Left colon (tissue), 2 donors: ENCODE results near the gene OR8J1. TPM values are rescaled to one million over a fixed set of nuclear protein-coding genes. Genes with fewer than 3 reads are reported as not detected.
"Not testable (repeated sequence)": the region's sequence is repeated elsewhere in the genome, so short reads cannot be mapped to it uniquely, and the experiment has no call there.

ENCODE experiments used
- ATAC-seq: fragments of 200-7000 bp; cut with Tn5 transposase; one replicate; pipeline ENCODE4 v1.9.1; 2020; ENCODE audit warnings: mild to moderate bottlenecking, moderate library complexity
- DNase-seq, 2 donors: peaks; one replicate each; pipeline ENCODE4 v3.0.0-alpha.2; 2020
- intact Hi-C, 2 donors: fragments of 100-400 bp; cut with DNase I in 1 of 2; cut with micrococcal nuclease in 1 of 2; formaldehyde crosslinking; loops; one replicate each; pipeline versions ENCODE4 v1.11.2 to v1.14.0; 2022; cut with DNase I, micrococcal nuclease
- long read RNA-seq: library from polyadenylated mRNA; unstranded; transcript quantifications from one replicate; pipeline ENCODE4 v2.0.0, GENCODE V29; 2021
- total RNA-seq, 2 donors: library from RNA; stranded (reverse); fragmentation: NEBNext Ultra II Directional; extraction: Animal tissue kit (Norgen Biotek cat#: 25700); gene quantifications; one replicate each; pipeline ENCODE4 v1.2.1, GENCODE V29; 2021
- donor health status: DM: no; HTN: no; CAD: no.
- donor health status: DM: yes; HTN: yes; CAD: no.

OR8J1 gene, protein sequence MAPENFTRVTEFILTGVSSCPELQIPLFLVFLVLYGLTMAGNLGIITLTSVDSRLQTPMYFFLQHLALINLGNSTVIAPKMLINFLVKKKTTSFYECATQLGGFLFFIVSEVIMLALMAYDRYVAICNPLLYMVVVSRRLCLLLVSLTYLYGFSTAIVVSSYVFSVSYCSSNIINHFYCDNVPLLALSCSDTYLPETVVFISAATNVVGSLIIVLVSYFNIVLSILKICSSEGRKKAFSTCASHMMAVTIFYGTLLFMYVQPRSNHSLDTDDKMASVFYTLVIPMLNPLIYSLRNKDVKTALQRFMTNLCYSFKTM
- total RNA-seq: not detected
- long read RNA-seq: 0 reads

- DNase-seq (no peak), ATAC-seq (no peak)
- intact Hi-C loops: no loop called here
These were observed at the start of gene OR8J1 for GRCh38 chr11:56353991-56354390. OR8J1 (plus strand) TSS chr11:56354291; CDS start chr11:56360247, 5,956 bp downstream.

- no peak for ATAC-seq
These were observed 46.3 kb upstream of the OR8J1 start for GRCh38 chr11:56307836-56308235.

GRCh38 chr11:56314844-56315243 is 39.2 kb upstream of the OR8J1 start, which contains the start of gene OR8K3:
OR8K3 (plus strand) TSS chr11:56315144; CDS start chr11:56318307, 3,163 bp downstream.
- intact Hi-C loops: no loop called here
- no peak for DNase-seq
- ATAC-seq: no peak

More at GRCh38 chr11:56307836-56308235, 46.3 kb upstream of the OR8J1 start:
- DNase-seq: no peak
- intact Hi-C loops: no loop called here

- intact Hi-C loops: no loop called here
- DNase-seq (no peak), ATAC-seq (no peak)
These were observed 22.1 kb upstream of the OR8J1 start for GRCh38 chr11:56331861-56332491.

DNA sequence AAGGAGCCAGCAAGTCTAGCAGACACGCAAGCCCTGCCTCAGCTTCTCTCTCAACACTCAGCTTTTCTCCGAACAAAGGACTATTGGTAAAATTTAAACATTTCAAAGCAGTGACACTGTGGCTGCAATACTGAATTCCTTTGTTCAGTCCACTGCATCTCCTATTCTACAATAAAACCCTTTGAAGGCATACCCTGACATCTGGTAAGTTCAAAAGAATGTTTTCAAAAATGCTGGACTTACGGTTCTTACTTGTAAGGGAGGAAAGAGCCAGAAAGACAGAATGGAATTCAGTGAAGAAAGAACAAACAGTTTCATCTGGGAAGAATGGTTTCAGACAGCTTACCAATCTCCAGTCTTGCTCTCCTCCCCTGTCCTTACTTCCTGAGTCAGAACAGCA is 20.9 kb upstream of the OR8J1 start:
- intact Hi-C loops: no loop called here
- DNase-seq (no peak), ATAC-seq (no peak)

- intact Hi-C loops: no loop called here
- no peak for DNase-seq
These were observed 13.8 kb upstream of the OR8J1 start for GRCh38 chr11:56340289-56340688.

GRCh38 chr11:56345739-56346138 is 8.4 kb upstream of the OR8J1 start, which contains the start of gene OR8K1:
OR8K1 (plus strand) TSS chr11:56346039; CDS start chr11:56346039, 0 bp downstream.
- DNase-seq: no peak
- no peak for ATAC-seq
- intact Hi-C loops: no loop called here

More at GRCh38 chr11:56340289-56340688, 13.8 kb upstream of the OR8J1 start:
- ATAC-seq: no peak

DNA sequence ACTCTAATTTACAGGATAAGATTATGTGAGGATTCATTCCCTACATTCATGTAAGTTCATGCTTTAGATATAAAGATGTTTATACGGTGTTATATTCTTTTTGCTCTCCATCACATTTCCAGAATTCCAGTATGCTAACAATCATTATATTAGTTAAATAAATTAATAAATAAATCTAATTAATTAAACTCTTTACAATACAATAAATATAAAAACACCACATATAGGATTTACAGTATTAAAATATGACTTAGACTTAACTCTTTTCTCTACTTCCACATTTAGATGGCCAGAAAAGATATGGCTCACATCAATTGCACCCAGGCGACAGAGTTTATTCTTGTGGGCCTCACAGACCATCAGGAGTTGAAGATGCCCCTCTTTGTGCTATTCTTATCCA is 21.2 kb downstream of the OR8J1 start, which contains the start of gene OR8U1:
Gene OR8U1, plus strand, starts transcription at position 301 of the 400 bp plus-strand sequence. Its CDS starts 0 bp downstream, at position 301.
- ATAC-seq (no peak), DNase-seq (no peak)
- intact Hi-C loops: no loop called here

DNA sequence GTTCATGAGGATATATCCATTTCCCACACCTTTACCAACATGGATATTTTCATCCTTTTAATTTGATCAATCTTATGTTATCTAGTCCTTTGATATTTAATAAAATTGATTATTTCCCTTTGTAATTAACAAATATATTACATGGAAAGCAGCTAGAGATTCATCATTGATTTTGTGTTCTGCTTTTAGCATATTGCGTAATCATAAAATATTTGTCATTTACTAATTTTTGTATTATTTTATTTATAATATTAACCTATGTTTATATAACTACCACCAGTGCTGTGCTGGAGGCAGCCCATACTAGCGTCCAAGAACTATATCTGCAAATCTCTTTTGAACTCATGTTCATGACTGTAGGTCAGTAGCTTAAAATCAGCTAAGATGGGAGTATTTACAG is 26.0 kb downstream of the OR8J1 start:
- intact Hi-C loops: no loop called here
- DNase-seq (no peak), ATAC-seq (no peak)

- ATAC-seq (no peak), DNase-seq (no peak)
- intact Hi-C loops: no loop called here
These were observed 40.3 kb downstream of the OR8J1 start for GRCh38 chr11:56394381-56394780.

- ATAC-seq (no peak), DNase-seq (no peak)
- intact Hi-C loops: no loop called here
These were observed 42.0 kb downstream of the OR8J1 start for GRCh38 chr11:56396047-56396446.

DNA sequence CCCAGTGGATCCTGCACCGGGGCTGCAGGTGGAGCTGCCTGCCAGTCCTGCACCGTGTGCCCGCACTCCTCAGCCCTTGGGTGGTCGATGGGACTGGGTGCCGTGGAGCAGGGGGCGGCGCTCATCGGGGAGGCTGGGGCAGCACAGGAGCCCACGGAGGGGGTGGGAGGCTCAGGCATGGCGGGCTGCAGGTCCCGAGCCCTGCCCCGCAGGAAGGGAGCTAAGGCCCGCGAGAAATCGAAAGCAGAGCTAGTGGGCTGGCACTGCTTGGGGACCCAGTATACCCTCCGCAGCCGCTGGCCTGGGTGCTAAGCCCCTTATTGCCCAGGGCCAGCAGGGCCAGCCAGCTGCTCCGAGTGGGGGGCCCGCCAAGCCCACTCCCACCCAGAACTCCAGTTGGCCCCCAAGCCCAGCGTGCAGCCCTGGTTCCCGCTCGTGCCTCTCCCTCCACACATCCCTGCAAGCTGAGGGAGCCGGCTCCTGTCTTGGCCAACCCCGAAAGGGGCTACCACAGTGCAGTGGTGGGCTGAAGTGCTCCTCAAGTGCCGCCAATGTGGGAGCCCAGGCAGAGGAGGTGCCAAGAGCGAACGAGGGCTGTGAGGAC is 47.9 kb downstream of the OR8J1 start:
- ATAC-seq, DNase-seq, intact Hi-C loops: not testable (repeated sequence)

GRCh38 chr11:56404393-56404792 is 50.3 kb downstream of the OR8J1 start:
- DNase-seq (no peak), ATAC-seq (peak; percentile 44)
- intact Hi-C loops: no loop called here

DNA sequence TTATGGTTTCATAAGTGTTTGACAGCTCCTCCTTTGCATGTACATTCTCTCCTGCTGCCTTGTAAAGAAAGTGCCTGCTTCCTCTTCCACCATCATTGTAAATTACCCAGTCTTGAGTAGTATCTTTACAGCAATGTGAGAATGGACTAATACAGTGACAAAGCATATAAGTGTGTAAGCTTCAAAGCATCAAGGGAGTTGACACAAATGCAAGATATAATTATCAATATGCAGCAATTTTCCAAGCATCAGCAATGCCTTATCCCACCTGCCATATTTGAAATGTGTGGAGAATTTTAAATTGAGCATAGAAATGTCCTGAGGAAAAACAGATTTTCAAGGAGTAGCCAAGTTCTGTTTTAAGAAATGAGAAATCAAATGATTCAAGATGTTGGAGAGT is 56.7 kb downstream of the OR8J1 start:
- intact Hi-C loops: no loop called here
- DNase-seq (no peak), ATAC-seq (no peak)

Other genes starting within 250 kb of the OR8J1 start
- not detected for gene OR8H3, start 231.9 kb upstream of the OR8J1 start, total RNA-seq
- not detected for gene OR8J3, start 214.1 kb upstream of the OR8J1 start, total RNA-seq
- not detected for gene OR8K5, start 194.0 kb upstream of the OR8J1 start, total RNA-seq
- gene OR5J2, start 177.7 kb upstream of the OR8J1 start, total RNA-seq: not detected
- gene OR5T2, start 120.0 kb upstream of the OR8J1 start, total RNA-seq: not detected
- gene OR5T3, start 102.0 kb upstream of the OR8J1 start, total RNA-seq: not detected
- gene OR5T1, start 80.1 kb upstream of the OR8J1 start, total RNA-seq: not detected
- not detected for gene OR8H1, start 62.0 kb upstream of the OR8J1 start, total RNA-seq
- not detected for gene OR8K3, start 39.1 kb upstream of the OR8J1 start, total RNA-seq
- not detected for gene OR8K1, start 8.3 kb upstream of the OR8J1 start, total RNA-seq
- gene OR8U1, start 21.3 kb downstream of the OR8J1 start, total RNA-seq: not detected
- gene OR5AL1, start 58.4 kb downstream of the OR8J1 start, total RNA-seq: not detected
- not detected for gene OR5M3, start 119.1 kb downstream of the OR8J1 start, total RNA-seq
- gene OR5M8, start 137.1 kb downstream of the OR8J1 start, total RNA-seq: not detected
- gene OR5M11, start 189.0 kb downstream of the OR8J1 start, total RNA-seq: not detected
- not detected for gene OR5M10, start 223.4 kb downstream of the OR8J1 start, total RNA-seq